Esophagus muscularis mucosa (tissue), 3 donors: ENCODE measurements around the gene GLOD4.

Source experiments
- EP300 ChIP-seq: sonication (generic); formaldehyde crosslinking; IDR thresholded peaks from one replicate; pipeline ENCODE4 v1.6.1; 2017; ENCODE audit warnings: antibody characterized with exemption
- TF ChIP-seq, protein P1 (sequence below), 3 experiments: fragments of 200-600 bp in 2 of 3; fragments of 450-650 bp in 1 of 3; sonication (generic) in 2 of 3; IDR thresholded peaks; one replicate each; pipeline ENCODE4 v1.5.1; 2017 to 2019; ENCODE audit warnings: antibody characterized with exemption in 3 of 3, mild to moderate bottlenecking in 2 of 3, moderate library complexity in 1 of 3

DNA sequence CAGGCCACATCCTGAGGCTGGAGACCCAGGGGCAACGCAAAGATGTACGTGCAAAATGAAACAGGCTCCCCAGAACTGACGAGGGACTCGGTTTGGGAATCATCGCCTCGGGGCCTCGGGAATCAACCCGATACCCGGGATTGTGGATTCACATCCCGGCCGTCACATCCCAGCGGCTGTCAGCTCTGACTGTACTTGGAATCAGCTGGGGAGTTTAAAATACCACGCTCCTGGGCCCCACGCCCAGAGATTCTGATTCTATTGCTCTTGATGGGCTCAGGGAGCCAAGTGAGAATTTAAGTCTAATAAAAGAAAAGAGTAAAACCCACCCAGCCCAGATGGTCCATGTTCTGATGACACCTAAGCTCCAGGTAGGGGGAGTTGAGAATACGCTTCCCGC, 42.3 kb upstream of the GLOD4 start:
- no peak for TF ChIP-seq EP300
- TF ChIP-seq, protein P1, sequence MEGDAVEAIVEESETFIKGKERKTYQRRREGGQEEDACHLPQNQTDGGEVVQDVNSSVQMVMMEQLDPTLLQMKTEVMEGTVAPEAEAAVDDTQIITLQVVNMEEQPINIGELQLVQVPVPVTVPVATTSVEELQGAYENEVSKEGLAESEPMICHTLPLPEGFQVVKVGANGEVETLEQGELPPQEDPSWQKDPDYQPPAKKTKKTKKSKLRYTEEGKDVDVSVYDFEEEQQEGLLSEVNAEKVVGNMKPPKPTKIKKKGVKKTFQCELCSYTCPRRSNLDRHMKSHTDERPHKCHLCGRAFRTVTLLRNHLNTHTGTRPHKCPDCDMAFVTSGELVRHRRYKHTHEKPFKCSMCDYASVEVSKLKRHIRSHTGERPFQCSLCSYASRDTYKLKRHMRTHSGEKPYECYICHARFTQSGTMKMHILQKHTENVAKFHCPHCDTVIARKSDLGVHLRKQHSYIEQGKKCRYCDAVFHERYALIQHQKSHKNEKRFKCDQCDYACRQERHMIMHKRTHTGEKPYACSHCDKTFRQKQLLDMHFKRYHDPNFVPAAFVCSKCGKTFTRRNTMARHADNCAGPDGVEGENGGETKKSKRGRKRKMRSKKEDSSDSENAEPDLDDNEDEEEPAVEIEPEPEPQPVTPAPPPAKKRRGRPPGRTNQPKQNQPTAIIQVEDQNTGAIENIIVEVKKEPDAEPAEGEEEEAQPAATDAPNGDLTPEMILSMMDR (IDR thresholded peaks at IDR 0.05), result no peak
